ENCODE measurements around the gene ADRA1B.
A peak's percentile ranks its signal among the peaks of the same experiment; 100 is the strongest.

The ADRA1B gene

GRCh38 chr5:159901772-159902171 is 14.5 kb upstream of the ADRA1B start:
- no peak for DNase-seq

DNA sequence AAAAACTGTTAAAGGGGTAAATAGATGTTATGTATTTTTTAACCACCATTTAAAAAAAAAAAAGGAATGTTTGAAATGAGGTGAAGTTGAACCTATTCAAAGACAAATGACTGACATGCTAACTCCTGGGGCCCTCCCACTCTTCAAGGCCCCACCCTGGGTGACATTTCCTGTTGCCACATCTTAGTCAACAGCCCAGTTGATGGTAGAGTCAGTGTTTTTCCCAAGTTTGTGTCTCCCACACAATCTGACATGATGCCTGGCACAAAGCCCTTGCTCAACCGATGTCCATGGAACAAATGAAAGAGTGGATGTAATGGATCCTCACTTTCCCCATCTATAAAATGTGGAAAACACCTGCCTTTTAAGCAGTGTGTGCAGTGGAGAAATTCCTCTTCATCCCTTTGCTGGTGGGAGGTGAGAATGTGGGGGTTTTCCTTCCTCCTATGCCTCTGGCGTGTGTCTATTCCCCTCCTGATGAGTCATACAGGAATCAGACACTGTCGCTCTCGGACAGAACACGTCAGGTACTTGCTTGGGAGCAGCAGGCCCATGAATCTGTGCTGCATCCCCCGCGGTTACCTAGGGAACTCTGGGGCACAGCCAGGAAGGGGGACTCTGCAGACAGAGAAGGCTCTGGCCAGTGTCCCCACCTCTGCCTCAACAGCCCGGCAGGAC is 13.7 kb upstream of the ADRA1B start:
- DNase-seq, result no peak

GRCh38 chr5:159903131-159903530 is 13.2 kb upstream of the ADRA1B start:
- no peak for DNase-seq

GRCh38 chr5:159904874-159905273 is 11.4 kb upstream of the ADRA1B start:
- DNase-seq, result no peak

GRCh38 chr5:159905496-159905895 is 10.8 kb upstream of the ADRA1B start:
- peak; percentile 80 for DNase-seq

DNA sequence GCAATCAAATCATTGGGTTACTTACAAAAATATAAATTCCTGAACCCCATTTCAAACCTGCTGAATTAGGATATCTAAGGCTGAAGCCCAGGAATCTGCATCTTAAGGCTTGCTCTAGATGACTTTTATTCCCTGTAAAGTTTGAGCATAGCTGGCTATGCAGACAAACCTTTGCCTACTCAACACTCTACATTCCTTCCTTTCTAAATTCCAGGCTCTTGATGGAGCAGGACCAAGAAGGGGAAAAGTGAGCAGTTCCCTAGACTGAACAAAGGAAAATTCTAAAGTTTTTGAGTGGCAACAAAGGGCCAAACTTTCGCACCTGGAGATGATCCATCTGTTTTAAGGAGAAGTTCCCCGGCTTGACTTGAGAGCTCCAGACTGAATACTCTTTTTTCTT is 9.8 kb upstream of the ADRA1B start:
- DNase-seq, result no peak

DNA sequence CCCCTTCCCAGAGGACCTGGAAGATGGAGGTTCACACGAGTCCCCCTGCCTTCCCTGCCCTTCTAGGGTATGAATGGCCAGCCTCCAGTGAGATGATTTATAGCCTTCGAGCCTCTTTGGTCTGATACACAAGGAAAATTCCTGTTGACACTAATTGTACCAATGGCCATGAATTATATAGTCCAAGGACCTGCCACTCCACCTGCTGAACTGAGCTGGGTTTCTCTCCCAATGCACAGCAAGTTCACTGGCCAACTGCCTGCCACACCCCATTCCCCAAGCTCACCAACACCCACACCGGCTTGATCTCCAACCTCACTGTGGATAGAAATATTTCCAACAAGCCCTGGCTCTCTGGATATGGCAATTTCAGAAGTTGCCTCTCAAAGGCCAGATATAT is 9.3 kb upstream of the ADRA1B start:
- no peak for DNase-seq

DNA sequence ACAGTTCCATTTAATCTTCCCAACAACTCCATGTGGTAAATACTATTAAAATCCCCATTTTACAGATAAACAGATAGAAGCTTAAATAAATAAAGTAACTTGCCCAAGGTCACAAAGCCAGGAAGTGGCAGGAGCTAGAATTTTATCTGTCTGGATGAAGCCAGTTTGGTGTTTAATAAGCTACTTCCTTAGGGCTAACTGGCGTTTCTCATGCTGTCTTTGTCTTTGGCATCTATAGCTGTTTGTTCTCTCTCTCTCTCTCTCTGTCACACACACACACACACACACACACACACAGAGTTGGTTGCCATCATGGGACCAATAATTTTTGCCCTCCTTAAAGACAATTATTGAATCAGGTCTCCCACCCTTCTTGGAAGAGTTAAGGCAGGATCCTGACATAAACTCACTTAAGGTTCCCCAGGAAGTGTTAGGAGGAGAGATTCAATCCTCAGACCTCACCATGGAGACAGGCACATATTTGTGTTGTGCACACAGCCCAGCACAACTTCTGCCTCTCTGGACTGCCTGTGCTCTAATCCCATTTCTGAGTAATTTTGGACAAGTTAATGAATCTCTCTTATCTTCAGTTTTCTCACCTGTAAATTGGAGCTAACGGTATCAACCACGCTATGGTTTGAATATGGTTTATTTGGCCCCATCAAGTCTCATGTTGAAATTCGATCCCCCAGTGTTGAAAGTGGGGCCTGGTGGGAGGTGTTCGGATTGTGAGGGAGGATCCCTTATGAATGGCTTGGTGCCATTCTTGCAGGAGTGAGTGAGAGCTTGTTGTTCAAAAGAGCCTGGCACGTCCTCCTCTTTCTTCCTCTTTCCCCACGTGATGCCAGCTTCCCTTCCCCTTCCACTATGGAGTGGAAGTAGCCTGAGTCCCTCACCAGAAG is 8.3 kb upstream of the ADRA1B start:
- DNase-seq, result no peak

GRCh38 chr5:159908591-159908940 is 7.7 kb upstream of the ADRA1B start:
- DNase-seq, result peak; percentile 48

GRCh38 chr5:159909126-159909525 is 7.2 kb upstream of the ADRA1B start:
- DNase-seq, result no peak

DNA sequence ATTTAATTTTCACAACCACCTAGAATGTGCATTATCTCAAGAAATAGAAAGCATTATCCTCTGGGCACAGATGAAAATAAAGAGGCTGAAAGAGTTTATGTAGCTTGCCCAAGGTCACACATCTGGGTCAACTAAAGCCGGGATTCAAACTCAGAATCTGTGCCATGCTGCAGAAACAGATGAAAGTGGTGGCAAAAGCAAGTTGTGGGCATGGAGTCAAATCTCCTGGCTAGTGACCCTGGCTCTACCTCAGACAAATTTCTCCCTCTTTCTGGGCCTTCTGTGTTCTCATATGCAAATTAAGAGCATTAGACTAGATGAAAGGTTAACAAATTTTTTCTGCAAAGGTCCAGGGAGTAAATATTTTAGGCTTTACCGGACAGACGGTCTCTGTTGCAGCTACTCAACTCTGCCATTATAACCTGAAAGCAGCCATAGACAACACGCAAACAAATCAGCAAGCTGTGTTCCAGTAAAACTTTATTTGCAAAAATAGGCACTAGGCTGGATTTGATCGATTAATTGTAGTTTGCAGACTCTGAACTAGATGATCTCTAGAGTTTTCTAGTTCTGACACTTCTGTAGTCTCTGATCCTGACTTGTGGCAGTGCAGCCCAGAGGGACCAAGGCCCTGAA is 6.0 kb upstream of the ADRA1B start:
- no peak for DNase-seq

DNA sequence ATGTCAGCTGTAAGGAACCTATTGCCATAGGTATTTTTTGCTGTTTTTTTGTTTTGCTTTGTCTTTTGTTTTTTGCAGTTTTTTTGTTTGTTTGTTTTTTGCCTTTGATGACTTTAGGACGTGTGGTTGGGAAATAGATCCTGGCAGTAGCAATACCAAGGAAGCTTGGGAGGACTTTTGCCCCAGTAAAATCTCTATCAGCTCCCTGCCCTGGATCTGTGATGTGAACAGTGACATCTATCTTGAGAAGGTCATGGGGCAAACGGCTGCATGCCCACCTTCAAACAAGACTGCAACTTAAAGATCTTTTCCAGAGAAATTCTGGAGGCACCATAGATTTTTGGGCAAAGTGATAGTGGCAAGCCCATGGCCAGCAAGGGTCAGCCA is 5.4 kb upstream of the ADRA1B start:
- DNase-seq, result no peak

GRCh38 chr5:159911349-159911748 is 4.9 kb upstream of the ADRA1B start:
- DNase-seq, result no peak

DNA sequence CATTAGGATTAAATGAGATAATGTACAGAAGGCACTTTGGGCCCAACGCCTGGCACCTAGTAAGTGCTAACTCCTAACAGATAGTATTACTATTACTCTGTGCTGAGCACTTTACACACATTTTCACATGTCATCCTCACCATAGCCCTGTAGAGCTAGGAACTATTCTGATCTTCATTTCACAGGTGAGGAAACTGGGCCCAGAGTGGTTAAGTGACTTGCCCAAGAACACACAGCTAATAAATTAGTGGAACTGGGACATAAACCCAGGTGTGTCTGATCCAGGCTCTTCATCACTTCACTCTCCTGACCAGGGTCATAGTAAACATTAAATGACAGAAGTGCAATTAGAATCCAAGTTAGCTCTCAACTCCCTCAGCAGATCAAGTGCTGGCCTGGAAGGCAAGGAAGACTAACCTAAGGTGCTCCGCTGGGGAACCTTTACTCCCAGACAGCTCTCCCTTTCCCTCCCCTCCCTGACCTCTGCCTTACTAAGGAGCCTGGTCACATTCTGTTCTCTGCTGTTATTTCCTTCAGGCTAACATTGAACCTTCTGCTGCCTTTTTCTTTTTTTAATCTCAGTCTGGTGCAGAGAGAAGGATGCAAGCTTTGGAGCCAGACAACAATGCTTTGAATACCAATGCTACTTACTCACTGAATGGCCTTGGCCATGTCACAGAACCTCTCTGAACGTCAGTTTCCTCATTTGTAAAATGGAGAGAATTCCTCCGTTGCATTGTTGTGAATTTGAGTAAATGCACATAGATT is 4.1 kb upstream of the ADRA1B start:
- DNase-seq, result peak; percentile 77

DNA sequence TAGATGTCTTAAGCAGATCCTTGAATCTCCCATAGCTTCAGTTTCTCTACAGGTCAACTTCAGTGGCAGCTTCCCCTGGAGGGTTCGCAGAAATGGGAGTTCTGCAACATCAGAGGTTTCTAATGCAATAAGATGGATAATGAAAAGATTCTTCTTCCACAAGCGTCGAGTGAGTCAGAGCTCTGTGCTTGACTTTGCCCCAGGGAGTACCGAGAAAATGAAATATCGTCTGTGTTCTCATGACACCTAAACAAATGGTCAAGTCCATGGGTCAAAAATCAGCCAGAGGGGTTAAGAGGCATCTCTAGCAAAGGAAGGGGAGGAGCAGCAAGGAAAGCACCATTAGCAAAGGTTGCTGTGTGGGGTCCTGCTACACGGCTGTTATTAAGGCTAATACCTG is 3.2 kb upstream of the ADRA1B start:
- peak; percentile 79 for DNase-seq

DNA sequence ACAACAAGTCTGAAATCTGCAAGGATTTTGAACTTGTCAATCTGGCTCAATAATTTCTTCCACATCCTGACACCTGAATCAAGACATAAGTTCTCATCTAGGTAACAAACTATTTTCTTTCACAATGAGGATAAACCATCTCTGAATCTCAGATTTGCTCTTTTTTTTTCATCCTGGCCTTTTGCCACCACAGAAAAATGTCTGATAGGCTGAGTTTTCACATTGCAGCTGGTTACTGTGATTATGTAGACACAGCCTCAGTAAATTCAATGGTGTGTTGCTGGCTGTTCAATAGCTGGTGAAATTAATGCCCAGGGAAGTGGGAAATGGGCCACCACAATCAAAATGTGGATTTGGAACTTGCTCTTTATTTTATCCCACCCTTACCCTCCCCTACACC is 2.8 kb upstream of the ADRA1B start:
- DNase-seq, result peak; percentile 47

DNA sequence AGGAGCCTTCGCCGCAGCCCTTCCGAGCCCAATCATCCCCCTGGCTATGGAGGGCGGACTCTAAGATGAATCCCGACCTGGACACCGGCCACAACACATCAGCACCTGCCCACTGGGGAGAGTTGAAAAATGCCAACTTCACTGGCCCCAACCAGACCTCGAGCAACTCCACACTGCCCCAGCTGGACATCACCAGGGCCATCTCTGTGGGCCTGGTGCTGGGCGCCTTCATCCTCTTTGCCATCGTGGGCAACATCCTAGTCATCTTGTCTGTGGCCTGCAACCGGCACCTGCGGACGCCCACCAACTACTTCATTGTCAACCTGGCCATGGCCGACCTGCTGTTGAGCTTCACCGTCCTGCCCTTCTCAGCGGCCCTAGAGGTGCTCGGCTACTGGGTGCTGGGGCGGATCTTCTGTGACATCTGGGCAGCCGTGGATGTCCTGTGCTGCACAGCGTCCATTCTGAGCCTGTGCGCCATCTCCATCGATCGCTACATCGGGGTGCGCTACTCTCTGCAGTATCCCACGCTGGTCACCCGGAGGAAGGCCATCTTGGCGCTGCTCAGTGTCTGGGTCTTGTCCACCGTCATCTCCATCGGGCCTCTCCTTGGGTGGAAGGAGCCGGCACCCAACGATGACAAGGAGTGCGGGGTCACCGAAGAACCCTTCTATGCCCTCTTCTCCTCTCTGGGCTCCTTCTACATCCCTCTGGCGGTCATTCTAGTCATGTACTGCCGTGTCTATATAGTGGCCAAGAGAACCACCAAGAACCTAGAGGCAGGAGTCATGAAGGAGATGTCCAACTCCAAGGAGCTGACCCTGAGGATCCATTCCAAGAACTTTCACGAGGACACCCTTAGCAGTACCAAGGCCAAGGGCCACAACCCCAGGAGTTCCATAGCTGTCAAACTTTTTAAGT is 819 bp downstream of the ADRA1B start:
- no peak for DNase-seq

DNA sequence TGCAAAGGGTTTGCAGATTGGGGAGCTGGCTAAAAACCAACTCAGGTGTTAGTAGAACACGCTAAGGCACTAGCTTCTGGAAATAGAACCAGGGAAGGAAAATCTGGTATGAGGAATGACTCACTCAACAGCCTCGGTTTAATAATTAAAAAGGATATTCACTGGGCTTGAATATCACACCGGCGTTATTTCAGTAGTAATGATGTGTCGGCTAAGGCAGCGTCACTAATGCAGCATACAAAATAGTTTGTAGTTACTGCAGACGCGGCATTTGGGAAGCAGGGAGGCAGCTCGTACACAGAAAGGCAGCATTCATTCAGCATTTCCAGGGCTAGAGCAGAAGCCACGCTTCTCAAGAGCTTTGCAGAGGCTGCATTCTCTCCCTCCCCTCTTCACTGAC is 1.7 kb downstream of the ADRA1B start:
- no peak for DNase-seq

GRCh38 chr5:159921721-159922120 is 5.4 kb downstream of the ADRA1B start:
- no peak for DNase-seq

- DNase-seq, result no peak
Observed at GRCh38 chr5:159923008-159923407, 6.7 kb downstream of the ADRA1B start.

- DNase-seq, result peak; percentile 77
Observed at GRCh38 chr5:159928122-159928909, 12.0 kb downstream of the ADRA1B start.

Measured in fibroblast of skin of scalp (primary cell).